CD4-positive, alpha-beta T cell (primary cell): ENCODE data around the gene CDH16. TPM values are rescaled to one million over a fixed set of nuclear protein-coding genes. Genes with fewer than 3 reads are reported as not detected.

Experiments
- ATAC-seq: fragments of 200-7000 bp; cut with Tn5 transposase; one replicate; pipeline ENCODE4 v1.10.0; 2022; ENCODE audit warnings: mild to moderate bottlenecking; ENCODE audit not compliant: poor library complexity
- CTCF ChIA-PET: fragments of 350-600 bp; sonication (Branson Sonifier 250); formaldehyde crosslinking; loops from one replicate; lab custom pipeline; 2021; ENCODE audit warnings: antibody characterized with exemption, inconsistent platforms; lab: Charles Lee
- POLR2A ChIA-PET: fragments of 350-600 bp; sonication (Branson Sonifier 250); formaldehyde crosslinking; loops from one replicate; lab custom pipeline; 2021; ENCODE audit warnings: antibody characterized with exemption, inconsistent platforms; lab: Charles Lee
- DNase-seq, 14 experiments: peaks; one replicate each; pipeline ENCODE4 v3.0.0-alpha.2; 2013 to 2020; ENCODE audit warnings: mixed read lengths in 2 of 14
- H3K27ac ChIP-seq, 2 donors: one replicate each; pipeline versions ENCODE4 v1.5.1 to v1.7.0; 2013; ENCODE audit warnings: low read length in 2 of 2, low read depth in 1 of 2, mild to moderate bottlenecking in 1 of 2
- H3K27me3 ChIP-seq, 2 experiments: 1 replicate in 1 of 2; 2 replicates in 1 of 2; pipeline versions ENCODE4 v1.6.1 to v1.7.0; 2013; ENCODE audit warnings: low read length in 2 of 2, control low read depth in 1 of 2, mild to moderate bottlenecking in 1 of 2, moderate library complexity in 1 of 2; ENCODE audit not compliant: insufficient read depth in 2 of 2, control insufficient read depth in 1 of 2
- H3K36me3 ChIP-seq: one replicate; pipeline ENCODE4 v1.6.1; 2013; ENCODE audit warnings: low read length, control low read depth; ENCODE audit not compliant: insufficient read depth
- H3K4me1 ChIP-seq: one replicate; pipeline ENCODE4 v1.6.1; 2013; ENCODE audit warnings: low read length, control low read depth; ENCODE audit not compliant: insufficient read depth
- H3K4me3 ChIP-seq: one replicate; pipeline ENCODE4 v1.5.1; 2013; ENCODE audit warnings: mild to moderate bottlenecking, low read length, moderate library complexity
- H3K9me3 ChIP-seq, 2 experiments: 1 replicate in 1 of 2; 2 replicates in 1 of 2; pipeline versions ENCODE4 v1.6.1 to v1.7.0; 2013; ENCODE audit warnings: low read length in 2 of 2, mild to moderate bottlenecking in 2 of 2, control low read depth in 1 of 2, moderate library complexity in 1 of 2; ENCODE audit not compliant: control insufficient read depth in 1 of 2, insufficient read depth in 1 of 2
- H3K27ac Mint-ChIP-seq: one replicate; pipeline ENCODE4 v1.8.0; 2020; ENCODE audit warnings: mixed read lengths
- H3K27me3 Mint-ChIP-seq: one replicate; pipeline ENCODE4 v1.8.0; 2021; ENCODE audit warnings: mixed read lengths
- H3K36me3 Mint-ChIP-seq: one replicate; pipeline ENCODE4 v1.8.0; 2021; ENCODE audit warnings: low read depth, mixed read lengths
- H3K4me1 Mint-ChIP-seq: one replicate; pipeline ENCODE4 v1.8.0; 2021; ENCODE audit warnings: low read depth, mixed read lengths
- H3K4me3 Mint-ChIP-seq: one replicate; pipeline ENCODE4 v1.8.0; 2020; ENCODE audit warnings: mild to moderate bottlenecking, mixed read lengths
- H3K9me3 Mint-ChIP-seq: one replicate; pipeline ENCODE4 v1.8.0; 2020; ENCODE audit warnings: mixed read lengths
- intact Hi-C, 2 experiments: fragments of 100-400 bp; cut with DNase I in 1 of 2; cut with micrococcal nuclease in 1 of 2; formaldehyde crosslinking; loops; one replicate each; pipeline versions ENCODE4 v1.15.1 to v1.9.0; 2023 to 2025; cut with DNase I, micrococcal nuclease
- total RNA-seq, 174 experiments: library from RNA in 2 of 174; stranded (reverse) in 2 of 174; gene quantifications; one replicate each; pipeline ENCODE4 v1.2.3 and lab custom pipeline; 2021 to 2026
- TF ChIP-seq, protein P1 (sequence below): fragments of 200-600 bp; IDR thresholded peaks from one replicate; pipeline ENCODE4 v1.8.0; 2022; ENCODE audit warnings: antibody characterized with exemption, mild to moderate bottlenecking

The CDH16 gene
- total RNA-seq, 2 experiments from 2014 or later = not detected

DNA sequence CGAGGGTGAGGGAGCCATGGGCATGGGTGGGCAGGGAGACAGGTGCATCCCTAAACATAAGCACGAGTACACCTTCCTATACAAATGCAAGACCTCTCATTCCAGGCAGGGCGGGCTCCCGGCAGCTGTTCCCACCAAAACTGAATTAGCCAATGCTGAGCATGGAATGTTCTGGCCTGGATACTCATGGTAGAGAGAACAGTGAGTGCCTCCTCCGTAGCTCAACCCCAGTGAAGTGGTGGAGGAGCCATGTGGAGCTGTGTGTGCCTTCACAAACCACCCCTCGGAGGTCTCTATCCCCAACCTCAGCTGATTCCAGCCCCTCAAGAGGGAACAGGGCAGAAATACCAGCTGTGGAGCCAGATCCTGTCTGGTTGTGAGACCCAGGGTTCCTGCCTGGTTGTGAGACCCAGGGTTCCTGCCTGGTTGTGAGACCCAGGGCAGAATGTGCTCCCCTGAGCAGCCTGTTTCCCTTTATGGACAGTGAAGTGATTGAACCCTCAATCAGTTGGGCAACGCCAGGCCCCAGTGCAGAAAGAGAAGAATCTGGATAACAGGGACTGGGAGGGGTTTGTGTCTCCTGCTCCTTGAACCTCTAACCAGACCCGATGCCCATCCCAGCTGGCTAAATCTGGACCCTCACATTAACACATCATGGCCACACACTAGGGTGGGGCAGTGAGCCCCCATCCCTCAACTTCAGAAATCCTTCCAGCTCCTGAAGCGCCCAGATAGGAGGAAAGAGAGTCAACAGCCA lies 2.4 kb upstream of the CDH16 start:
- H3K27ac ChIP-seq = no peak overlapping the region
- H3K4me1 Mint-ChIP-seq = peaks cover 7% of the 10 kb centered on the region
- H3K27ac Mint-ChIP-seq = no peak overlapping the region
- H3K9me3 Mint-ChIP-seq = no peaks in the 10 kb centered on the region
- H3K36me3 ChIP-seq = no peaks in the 10 kb centered on the region
- peaks cover 43% of the 10 kb centered on the region for H3K27me3 Mint-ChIP-seq
- H3K4me3 ChIP-seq = no peak overlapping the region
- no peak overlapping the region for H3K4me3 Mint-ChIP-seq
- peaks cover 0 to 11% of the 10 kb centered on the region in 2 experiments for H3K9me3 ChIP-seq
- ATAC-seq (no peak), DNase-seq (no peak)
- CTCF ChIA-PET = no interaction called here
- intact Hi-C loops = no loop called here
- TF ChIP-seq, protein P1, sequence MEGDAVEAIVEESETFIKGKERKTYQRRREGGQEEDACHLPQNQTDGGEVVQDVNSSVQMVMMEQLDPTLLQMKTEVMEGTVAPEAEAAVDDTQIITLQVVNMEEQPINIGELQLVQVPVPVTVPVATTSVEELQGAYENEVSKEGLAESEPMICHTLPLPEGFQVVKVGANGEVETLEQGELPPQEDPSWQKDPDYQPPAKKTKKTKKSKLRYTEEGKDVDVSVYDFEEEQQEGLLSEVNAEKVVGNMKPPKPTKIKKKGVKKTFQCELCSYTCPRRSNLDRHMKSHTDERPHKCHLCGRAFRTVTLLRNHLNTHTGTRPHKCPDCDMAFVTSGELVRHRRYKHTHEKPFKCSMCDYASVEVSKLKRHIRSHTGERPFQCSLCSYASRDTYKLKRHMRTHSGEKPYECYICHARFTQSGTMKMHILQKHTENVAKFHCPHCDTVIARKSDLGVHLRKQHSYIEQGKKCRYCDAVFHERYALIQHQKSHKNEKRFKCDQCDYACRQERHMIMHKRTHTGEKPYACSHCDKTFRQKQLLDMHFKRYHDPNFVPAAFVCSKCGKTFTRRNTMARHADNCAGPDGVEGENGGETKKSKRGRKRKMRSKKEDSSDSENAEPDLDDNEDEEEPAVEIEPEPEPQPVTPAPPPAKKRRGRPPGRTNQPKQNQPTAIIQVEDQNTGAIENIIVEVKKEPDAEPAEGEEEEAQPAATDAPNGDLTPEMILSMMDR = no peak
- H3K27me3 ChIP-seq = peaks cover 29 to 41% of the 10 kb centered on the region in 2 experiments
- H3K4me1 ChIP-seq = peaks cover 16% of the 10 kb centered on the region
- H3K36me3 Mint-ChIP-seq = no peaks in the 10 kb centered on the region
- POLR2A ChIA-PET = interaction anchor here (0.5 kb wide), 1 partner anchor 29 kb away, joined by 5 read pairs; no protein-coding TSS in a partner anchor

DNA sequence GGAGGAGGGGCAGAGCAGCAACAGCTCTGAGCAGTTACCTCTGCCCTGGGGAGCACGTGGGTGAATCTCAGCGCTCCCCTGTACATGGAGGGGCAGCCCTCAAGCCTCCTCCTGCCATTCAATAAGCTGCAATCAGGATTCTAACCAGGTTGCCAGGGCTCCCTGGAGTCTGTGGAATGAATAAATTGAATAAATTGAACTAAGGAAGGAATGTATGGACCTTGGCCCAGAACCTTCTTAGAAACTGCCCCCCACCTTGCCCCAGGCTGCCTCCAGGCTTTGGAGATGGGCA lies 1.6 kb upstream of the CDH16 start:
- Histone ChIP-seq H3K4me3 (no peak overlapping the region), H3K27ac (no peak overlapping the region), H3K27me3 (peaks cover 20 to 33% of the 10 kb centered on the region in 2 experiments), H3K4me1 (peaks cover 11% of the 10 kb centered on the region), H3K9me3 (peaks cover 0 to 11% of the 10 kb centered on the region in 2 experiments), H3K36me3 (no peaks in the 10 kb centered on the region)
- Mint-ChIP-seq H3K4me1 (peaks cover under 1% of the 10 kb centered on the region), H3K27me3 (peaks cover 34% of the 10 kb centered on the region), H3K36me3 (no peaks in the 10 kb centered on the region), H3K4me3 (no peak overlapping the region), H3K27ac (no peak overlapping the region), H3K9me3 (no peaks in the 10 kb centered on the region)
- ChIA-PET POLR2A (no interaction called here), CTCF (no interaction called here)
- ATAC-seq = no peak
- DNase-seq = no peak
- TF ChIP-seq, protein P1 = no peak
- intact Hi-C loops = no loop called here

DNA sequence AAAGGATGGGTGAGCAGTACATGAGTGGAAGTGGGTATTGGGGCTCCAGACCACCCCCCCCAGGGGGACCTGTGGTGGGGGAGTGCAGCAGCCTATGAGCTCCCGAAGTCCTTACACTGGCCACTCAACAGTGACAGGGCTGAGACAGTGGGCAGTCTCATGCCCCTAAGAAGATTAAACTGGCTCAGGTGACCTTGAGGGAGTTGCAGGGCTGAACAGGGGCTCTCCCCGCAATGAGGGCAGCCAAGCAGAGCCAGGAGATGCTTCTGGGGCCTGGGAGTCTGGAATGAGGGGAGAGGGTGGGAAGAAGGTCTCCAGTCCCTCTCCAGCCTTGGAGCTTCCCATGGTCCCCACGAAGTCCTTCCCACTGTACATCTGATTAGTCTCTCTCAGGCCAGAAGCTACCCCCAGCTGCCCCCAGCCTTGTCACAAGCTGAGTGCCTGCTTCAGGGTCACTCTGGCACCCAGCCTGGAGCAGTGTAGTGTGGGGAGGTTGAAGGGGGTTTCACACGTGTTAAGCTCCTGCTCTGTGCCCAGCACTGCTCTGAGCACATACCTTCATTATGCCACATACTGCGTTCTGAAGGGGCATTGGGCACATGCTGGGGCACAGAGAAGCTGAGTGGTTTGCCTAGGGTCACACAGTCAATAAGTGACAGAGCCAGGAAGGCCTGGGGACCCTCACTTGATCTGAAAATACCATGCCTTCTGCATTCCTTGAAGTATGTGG lies 1.0 kb upstream of the CDH16 start:
- Histone ChIP-seq H3K9me3 (peaks cover 0 to 11% of the 10 kb centered on the region in 2 experiments), H3K27ac (no peak overlapping the region), H3K4me1 (peaks cover 7% of the 10 kb centered on the region), H3K4me3 (no peak overlapping the region), H3K36me3 (no peaks in the 10 kb centered on the region), H3K27me3 (peaks cover 18 to 29% of the 10 kb centered on the region in 2 experiments)
- Mint-ChIP-seq H3K4me1 (no peaks in the 10 kb centered on the region), H3K4me3 (no peak overlapping the region), H3K36me3 (no peaks in the 10 kb centered on the region), H3K9me3 (no peaks in the 10 kb centered on the region), H3K27ac (no peak overlapping the region), H3K27me3 (peaks cover 32% of the 10 kb centered on the region)
- intact Hi-C loops = no loop called here
- POLR2A ChIA-PET = interaction anchor here (0.6 kb wide), 1 partner anchor 45 kb away, joined by 4 read pairs; no protein-coding TSS in a partner anchor
- CTCF ChIA-PET = no interaction called here
- DNase-seq (no peak), ATAC-seq (no peak)
- TF ChIP-seq, protein P1 = no peak
